GM19328 (cell line): ENCODE data around the gene ACVR1B.

Experiments used
- ATAC-seq: cut with Tn5 transposase; IDR thresholded peaks from one replicate; pipeline ENCODE4 v1.9.1; 2021; ENCODE audit warnings: mild to moderate bottlenecking, moderate library complexity; ENCODE audit not compliant: unreplicated experiment

The ACVR1B gene

DNA sequence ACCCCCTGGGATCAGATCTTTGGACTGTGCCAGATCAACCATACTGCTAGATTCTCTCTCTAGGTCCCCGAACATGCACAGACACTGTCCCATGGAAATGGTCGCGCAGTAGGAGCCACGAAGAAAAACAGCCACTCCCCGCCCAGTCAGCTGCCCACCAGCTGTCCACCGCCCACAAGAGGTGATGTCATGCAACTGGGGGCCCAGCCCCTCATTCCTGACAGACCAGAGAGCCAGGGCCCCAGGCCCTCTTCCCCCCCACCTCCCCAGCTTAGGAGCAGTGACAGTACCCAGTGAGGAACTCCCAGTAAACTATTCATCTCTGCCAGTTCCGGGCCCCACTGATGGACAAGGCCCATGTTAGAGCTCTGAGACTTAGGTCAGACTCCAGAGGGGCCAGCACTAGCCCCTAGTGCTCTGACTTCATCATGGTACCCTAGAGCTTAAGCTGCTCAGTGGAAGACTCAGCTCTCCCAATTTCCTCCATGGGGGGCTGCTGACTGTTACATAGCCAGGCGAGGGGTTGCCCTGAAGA, 51.6 kb downstream of the ACVR1B start:
- no peak for ATAC-seq

- ATAC-seq, result no peak
Measured at GRCh38 chr12:52003591-52003990, 52.1 kb downstream of the ACVR1B start.

- no peak for ATAC-seq
Measured at GRCh38 chr12:52004042-52004648, 52.6 kb downstream of the ACVR1B start.

GRCh38 chr12:52005218-52005902, 53.9 kb downstream of the ACVR1B start:
- ATAC-seq, result no peak

- ATAC-seq, result no peak
Measured at GRCh38 chr12:52005903-52006703, 54.6 kb downstream of the ACVR1B start.

- no peak for ATAC-seq
Measured at GRCh38 chr12:52006726-52007157, 55.2 kb downstream of the ACVR1B start, which contains the start of gene TAMALIN. Gene TAMALIN, plus strand, starts transcription at chr12:52006946. Its CDS starts 74 bp downstream, at chr12:52007020.

GRCh38 chr12:52007158-52007921, 55.8 kb downstream of the ACVR1B start:
- no peak for ATAC-seq

DNA sequence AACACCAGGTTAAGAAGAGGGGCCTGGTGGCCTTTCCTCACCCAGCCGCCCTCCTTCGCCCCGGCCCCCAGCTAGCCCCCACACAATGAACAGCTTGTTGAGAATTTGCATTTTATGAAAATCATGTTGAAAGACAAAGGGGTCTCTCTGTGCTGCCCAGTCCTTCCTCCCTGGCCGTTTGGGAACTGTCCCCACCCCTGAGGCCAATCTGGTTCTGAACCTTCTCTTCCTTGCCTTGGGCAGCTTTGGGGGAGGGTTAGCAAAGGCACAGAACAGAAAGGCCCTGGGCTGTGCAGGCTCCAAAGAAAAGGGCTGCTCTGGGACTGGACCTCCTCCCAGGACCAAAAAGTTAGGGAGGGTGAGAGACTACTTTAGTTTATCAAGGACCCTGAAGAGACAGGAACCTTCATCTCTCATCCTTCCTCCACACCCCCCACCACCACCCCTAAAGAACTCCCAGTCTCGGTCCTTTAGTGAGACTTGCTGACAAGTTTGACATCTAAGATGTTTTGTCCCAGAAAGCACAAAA, 56.5 kb downstream of the ACVR1B start:
- no peak for ATAC-seq

DNA sequence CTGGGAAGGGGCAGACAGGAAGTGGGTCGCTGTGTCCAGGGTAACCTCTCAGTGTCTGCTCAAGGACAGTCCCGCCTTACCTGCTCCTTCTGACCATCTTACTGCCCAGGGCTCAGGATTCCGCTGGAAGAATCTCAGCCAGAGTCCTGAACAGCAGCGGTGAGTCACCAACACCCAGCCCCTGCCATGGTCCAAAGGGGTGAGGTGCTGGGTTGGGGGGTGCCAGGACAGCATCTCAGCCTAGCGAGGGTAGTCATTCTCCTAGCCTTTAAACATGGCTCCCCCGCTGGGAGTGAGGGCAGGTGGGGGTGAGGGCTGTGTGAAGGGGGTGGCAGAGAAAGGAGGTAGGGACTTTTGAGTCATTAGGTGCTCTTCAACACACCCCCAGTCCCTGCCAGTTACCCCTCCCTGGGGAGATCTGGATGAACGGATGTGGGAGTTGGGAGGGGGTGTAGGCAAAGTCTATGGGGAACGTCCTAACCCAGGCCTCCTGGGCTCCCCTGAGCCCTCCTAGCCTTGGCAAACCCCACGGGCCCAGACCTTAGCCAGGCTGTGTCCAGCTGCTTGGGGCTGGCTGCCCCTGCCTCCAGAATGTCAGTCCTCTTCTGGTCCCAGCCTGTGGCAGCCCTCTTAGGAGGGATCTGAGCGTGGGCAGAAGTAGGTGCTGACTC, 57.7 kb downstream of the ACVR1B start:
- ATAC-seq, result no peak

- no peak for ATAC-seq
Measured at GRCh38 chr12:52010152-52010622, 58.7 kb downstream of the ACVR1B start.

- ATAC-seq, result no peak
Measured at GRCh38 chr12:52010692-52011601, 59.4 kb downstream of the ACVR1B start.

- ATAC-seq, result no peak
Measured at GRCh38 chr12:52011602-52012214, 60.2 kb downstream of the ACVR1B start.

DNA sequence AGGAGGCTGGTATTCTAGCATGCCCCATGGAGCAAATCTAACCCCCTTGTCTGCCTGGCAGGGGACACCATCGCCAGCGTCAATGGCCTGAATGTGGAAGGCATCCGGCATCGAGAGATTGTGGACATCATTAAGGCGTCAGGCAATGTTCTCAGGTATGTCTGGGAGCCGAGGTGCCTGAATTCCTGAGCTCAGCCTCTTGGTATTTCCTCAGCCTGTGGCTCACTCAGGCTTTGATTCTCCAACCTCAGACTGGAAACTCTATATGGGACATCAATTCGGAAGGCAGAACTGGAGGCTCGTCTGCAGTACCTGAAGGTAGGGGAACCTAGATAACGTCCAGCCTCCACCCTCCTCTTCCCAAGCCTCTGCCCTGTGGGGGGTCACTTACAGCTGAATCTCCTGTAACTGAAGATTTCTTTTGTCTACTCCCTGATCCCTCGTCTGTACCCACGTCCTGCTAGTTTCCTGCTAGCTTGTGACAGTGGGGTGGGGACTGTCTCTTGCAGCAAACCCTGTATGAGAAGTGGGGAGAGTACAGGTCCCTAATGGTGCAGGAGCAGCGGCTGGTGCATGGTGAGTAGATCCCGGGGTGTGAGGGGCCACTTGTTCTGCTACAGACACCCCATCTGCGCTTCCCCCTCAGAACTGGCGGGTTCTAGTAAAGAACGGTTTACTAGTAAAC, 62.3 kb downstream of the ACVR1B start:
- ATAC-seq, result no peak

DNA sequence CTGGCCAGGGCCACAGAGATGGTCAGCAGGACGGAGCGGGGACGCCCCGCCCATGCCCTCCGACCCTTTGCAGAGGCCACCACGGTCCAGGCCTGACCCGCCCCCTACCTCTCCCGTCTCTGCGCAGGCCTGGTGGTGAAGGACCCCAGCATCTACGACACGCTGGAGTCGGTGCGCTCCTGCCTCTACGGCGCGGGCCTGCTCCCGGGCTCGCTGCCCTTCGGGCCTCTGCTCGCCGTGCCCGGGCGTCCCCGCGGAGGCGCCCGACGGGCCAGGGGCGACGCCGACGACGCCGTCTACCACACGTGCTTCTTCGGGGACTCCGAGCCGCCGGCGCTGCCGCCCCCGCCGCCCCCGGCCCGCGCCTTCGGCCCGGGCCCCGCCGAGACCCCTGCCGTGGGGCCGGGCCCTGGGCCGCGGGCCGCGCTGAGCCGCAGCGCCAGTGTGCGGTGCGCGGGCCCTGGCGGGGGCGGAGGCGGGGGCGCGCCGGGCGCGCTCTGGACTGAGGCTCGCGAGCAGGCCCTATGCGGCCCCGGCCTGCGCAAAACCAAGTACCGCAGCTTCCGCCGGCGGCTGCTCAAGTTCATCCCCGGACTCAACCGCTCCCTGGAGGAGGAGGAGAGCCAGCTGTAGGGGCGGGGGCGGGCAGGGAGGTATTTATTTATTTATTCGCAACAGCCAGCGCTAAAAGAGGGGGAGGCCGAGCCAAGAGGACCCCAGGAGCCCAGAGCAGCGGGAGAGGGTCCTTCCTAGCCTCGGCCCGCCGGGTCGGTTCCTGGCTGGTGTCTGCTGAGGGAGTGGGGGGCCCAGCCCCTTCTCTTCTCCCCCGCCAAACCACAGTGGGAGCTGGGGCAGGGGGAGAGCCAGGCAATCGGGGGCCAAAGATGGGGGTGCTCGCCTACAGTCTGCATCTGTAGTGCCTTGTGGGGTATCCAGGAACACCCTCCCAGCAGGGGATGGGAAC, 63.4 kb downstream of the ACVR1B start:
- ATAC-seq, result no peak

- ATAC-seq, result no peak
Measured at GRCh38 chr12:52015532-52016041, 64.1 kb downstream of the ACVR1B start.

- ATAC-seq, result no peak
Measured at GRCh38 chr12:52018433-52019112, 67.1 kb downstream of the ACVR1B start.
